ENCODE measurements around the gene MRPL33.

Gene MRPL33

GRCh38 chr2:27735263-27735904 is 36.1 kb upstream of the MRPL33 start:
- TF ChIP-seq GATA3 (IDR thresholded peaks at IDR 0.05; ENCODE audit: low read depth, low read length) (no peak), GATA2 (IDR thresholded peaks at IDR 0.05; ENCODE audit: low read depth, low read length) (no peak)

DNA sequence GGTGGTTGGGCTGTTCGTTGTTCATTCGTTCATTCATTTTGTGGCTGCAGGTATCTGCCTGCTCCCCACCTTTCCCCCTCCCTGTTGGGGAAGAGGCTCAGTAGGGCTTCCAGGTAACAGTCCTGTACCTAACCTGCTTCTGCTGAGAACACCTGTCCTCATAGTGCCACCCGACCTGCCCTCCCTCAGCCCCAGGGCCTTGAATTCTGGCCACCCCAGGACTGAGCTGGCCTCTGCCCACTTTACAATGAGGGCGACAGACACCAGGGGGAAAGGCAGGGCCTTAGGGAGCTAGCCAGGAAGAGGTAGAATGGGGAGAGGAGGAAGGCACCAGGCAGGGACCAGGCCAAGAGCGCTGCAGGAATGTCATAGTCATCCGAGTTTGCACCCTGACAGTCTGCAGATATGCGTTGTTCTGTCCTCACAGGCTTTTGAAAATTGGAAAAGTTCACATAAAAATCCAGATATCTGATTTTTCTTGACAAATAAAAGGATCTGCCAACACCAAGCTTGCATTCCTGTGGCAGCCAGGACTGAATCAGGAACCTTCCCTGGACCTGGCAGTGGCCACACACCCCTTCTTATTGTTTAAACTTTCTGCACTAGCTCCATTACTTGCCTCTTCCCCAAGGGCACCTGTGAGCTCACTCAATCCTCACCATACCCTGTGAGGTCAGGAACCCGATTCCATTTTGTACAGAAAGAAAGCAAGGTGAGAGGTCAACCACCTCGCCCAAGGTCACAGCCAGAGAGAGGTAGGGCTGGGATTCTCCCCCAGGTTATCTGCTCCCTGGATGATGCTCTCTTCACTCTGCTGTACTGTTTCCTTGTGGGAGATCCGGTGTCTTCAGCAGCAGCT is 35.3 kb upstream of the MRPL33 start:
- no peak for TF ChIP-seq GATA2 (IDR thresholded peaks at IDR 0.05; ENCODE audit: low read depth, low read length)
- no peak for TF ChIP-seq GATA3 (IDR thresholded peaks at IDR 0.05; ENCODE audit: low read depth, low read length)

DNA sequence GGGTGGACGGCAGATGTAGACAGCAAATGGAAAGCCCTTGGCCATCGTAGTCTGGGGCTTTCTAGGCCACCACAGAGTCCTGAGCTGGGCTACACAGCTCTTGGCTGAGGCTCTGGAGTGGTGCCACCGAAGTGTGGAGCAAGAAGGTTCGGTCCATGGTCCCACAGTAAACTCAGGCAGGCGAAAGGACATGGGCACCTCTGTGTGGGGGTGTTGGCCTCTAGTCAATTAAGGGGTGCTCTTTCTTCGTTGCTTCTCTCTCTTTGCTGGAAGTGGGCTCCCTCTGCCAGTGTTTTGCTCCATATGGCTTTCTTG is 34.7 kb upstream of the MRPL33 start:
- TF ChIP-seq GATA2 (IDR thresholded peaks at IDR 0.05; ENCODE audit: low read depth, low read length) (no peak), GATA3 (IDR thresholded peaks at IDR 0.05; ENCODE audit: low read depth, low read length) (no peak)

- TF ChIP-seq GATA3 (IDR thresholded peaks at IDR 0.05; ENCODE audit: low read depth, low read length) (no peak), GATA2 (IDR thresholded peaks at IDR 0.05; ENCODE audit: low read depth, low read length) (peak; percentile 66)
Measured at GRCh38 chr2:27737676-27738348, 33.7 kb upstream of the MRPL33 start.

DNA sequence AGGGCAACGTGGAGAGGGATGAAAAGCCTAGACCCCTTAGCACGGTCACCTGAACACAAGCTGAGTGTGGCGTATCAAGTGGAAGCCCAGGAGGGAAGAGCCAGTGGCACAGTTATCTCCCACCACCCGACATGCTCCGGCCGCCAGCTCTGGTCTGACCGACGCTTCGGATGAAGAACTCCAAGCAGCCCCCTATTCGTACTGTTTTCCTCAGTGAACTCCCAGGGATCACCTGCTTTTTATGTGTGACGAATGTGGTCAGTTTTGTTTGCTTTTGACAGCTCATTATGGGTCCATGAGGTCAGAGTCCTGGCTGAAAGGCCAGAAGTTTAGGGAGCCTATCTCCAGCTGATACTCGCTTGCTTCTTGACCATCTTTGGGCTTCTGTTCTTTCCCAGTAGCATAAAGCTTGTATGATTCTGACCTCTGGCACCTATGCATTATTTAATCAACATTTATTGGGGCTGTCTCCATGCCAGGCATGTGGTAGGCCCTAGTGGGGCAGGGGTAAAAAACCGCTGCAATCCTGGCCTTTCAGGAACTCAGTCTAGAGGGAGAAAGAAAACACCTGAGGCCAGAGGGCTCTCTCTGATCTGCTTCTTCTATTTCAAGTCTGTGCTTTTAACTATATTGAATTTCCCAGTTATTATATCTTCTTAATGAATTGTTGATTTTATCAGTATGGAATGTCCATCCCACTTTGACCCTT is 33.0 kb upstream of the MRPL33 start:
- TF ChIP-seq GATA3 (IDR thresholded peaks at IDR 0.05; ENCODE audit: low read depth, low read length) (no peak), GATA2 (IDR thresholded peaks at IDR 0.05; ENCODE audit: low read depth, low read length) (no peak)

GRCh38 chr2:27739058-27739373 is 32.5 kb upstream of the MRPL33 start:
- TF ChIP-seq GATA3 (IDR thresholded peaks at IDR 0.05; ENCODE audit: low read depth, low read length), result no peak
- no peak for TF ChIP-seq GATA2 (IDR thresholded peaks at IDR 0.05; ENCODE audit: low read depth, low read length)

GRCh38 chr2:27741673-27742072 is 29.8 kb upstream of the MRPL33 start:
- no peak for TF ChIP-seq GATA2 (IDR thresholded peaks at IDR 0.05; ENCODE audit: low read depth, low read length)
- no peak for TF ChIP-seq GATA3 (IDR thresholded peaks at IDR 0.05; ENCODE audit: low read depth, low read length)

DNA sequence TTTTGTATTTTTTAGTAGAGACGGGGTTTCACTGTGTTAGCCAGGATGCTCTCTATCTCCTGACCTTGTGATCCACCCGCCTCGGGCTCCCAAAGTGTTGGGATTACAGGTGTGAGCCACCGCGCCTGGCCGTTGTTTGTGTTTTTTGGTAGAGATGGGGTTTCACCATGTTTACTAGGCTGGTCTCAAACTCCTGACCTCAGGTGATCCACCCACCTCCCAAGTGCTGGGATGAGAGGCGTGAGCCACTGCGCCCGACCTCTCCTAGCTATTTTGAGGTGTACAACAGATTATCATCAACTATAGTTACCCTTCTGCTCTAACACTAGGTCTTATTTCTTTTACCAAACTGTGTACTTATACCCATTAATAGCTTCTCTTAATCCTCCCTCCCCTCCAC is 28.9 kb upstream of the MRPL33 start:
- TF ChIP-seq GATA3 (IDR thresholded peaks at IDR 0.05; ENCODE audit: low read depth, low read length) (no peak), GATA2 (IDR thresholded peaks at IDR 0.05; ENCODE audit: low read depth, low read length) (no peak)

GRCh38 chr2:27746325-27746724 is 25.2 kb upstream of the MRPL33 start:
- no peak for TF ChIP-seq GATA2 (IDR thresholded peaks at IDR 0.05; ENCODE audit: low read depth, low read length)
- no peak for TF ChIP-seq GATA3 (IDR thresholded peaks at IDR 0.05; ENCODE audit: low read depth, low read length)

- TF ChIP-seq GATA2 (IDR thresholded peaks at IDR 0.05; ENCODE audit: low read depth, low read length) (no peak), GATA3 (IDR thresholded peaks at IDR 0.05; ENCODE audit: low read depth, low read length) (no peak)
Measured at GRCh38 chr2:27747827-27748352, 23.6 kb upstream of the MRPL33 start.

DNA sequence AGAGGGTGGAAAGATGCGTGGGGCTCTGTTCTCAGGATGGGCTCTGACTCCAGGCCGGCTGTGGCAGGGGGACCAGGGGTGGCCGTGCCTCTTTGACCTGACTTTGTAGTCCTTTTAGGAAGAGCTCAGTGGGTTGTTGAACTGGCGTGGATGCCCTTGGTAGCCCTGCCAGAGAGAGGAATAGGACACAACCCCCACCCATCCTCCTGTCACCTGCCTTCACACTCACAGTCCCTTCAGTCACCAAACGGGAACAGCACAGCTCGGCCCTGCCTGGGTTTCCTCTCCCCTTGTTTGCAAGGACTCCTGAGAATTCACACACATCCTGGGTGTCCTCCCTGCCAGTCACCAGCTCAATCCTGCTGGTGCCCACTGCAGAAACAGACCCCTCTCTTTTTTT is 20.1 kb upstream of the MRPL33 start:
- TF ChIP-seq GATA3 (IDR thresholded peaks at IDR 0.05; ENCODE audit: low read depth, low read length) (no peak), GATA2 (IDR thresholded peaks at IDR 0.05; ENCODE audit: low read depth, low read length) (no peak)

GRCh38 chr2:27752551-27753237 is 18.8 kb upstream of the MRPL33 start:
- TF ChIP-seq GATA2 (IDR thresholded peaks at IDR 0.05; ENCODE audit: low read depth, low read length), result no peak
- TF ChIP-seq GATA3 (IDR thresholded peaks at IDR 0.05; ENCODE audit: low read depth, low read length), result no peak

- TF ChIP-seq GATA2 (IDR thresholded peaks at IDR 0.05; ENCODE audit: low read depth, low read length) (no peak), GATA3 (IDR thresholded peaks at IDR 0.05; ENCODE audit: low read depth, low read length) (no peak)
Measured at GRCh38 chr2:27754138-27754588, 17.4 kb upstream of the MRPL33 start.
